ENCODE results near the gene KRTAP10-9.
"Not testable (repeated sequence)": the region's sequence is repeated elsewhere in the genome, so short reads cannot be mapped to it uniquely, and the experiment has no call there.

The KRTAP10-9 gene

DNA sequence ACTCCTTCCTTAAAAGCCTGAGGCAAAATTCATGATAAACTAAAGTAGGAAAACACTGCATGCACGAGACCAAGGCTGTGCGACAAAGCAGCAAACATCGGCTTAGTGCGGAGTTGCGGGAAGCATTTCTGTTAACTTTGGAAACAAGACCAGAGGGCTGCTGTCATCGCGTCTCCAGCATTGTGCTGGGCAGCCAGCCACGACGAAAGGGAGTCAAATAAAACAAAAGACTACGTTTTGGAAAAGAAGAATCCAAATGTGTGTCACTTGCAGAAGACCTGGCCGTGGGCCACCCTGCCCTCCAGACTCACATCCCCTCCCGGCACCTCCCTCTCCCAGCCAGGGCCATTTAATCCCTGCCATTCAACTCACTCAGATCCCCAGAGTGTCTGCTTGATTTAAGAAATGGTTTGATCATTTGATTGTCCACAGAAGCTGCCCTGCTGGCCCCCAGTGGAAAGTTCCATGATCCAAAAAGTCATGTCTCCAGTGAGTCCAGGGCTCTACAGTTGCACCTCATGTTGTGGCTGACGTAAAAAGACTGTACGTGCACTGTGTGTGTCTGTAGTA lies 16.9 kb downstream of the KRTAP10-9 start:
- DNase-seq (ENCODE audit: low spot score) = no peak

DNA sequence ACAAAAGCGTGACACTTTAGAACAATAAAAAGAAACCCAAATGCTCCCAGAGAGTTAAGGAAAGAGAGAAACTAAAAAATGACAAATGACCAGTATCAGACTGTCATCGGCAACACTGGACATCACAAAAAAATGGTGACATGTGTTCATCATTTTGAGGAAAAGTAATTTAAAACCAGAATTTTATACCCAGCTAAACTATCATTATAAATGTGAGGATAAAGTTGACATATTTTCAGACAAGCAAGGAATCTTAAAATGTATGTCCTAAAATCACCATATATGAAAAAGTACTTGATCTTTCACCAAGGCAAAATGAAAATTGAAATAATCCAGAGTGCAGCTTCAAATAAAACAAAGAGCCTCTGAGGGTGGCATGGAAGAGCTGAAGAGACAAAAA lies 18.0 kb downstream of the KRTAP10-9 start:
- DNase-seq (ENCODE audit: low spot score) = no peak

DNA sequence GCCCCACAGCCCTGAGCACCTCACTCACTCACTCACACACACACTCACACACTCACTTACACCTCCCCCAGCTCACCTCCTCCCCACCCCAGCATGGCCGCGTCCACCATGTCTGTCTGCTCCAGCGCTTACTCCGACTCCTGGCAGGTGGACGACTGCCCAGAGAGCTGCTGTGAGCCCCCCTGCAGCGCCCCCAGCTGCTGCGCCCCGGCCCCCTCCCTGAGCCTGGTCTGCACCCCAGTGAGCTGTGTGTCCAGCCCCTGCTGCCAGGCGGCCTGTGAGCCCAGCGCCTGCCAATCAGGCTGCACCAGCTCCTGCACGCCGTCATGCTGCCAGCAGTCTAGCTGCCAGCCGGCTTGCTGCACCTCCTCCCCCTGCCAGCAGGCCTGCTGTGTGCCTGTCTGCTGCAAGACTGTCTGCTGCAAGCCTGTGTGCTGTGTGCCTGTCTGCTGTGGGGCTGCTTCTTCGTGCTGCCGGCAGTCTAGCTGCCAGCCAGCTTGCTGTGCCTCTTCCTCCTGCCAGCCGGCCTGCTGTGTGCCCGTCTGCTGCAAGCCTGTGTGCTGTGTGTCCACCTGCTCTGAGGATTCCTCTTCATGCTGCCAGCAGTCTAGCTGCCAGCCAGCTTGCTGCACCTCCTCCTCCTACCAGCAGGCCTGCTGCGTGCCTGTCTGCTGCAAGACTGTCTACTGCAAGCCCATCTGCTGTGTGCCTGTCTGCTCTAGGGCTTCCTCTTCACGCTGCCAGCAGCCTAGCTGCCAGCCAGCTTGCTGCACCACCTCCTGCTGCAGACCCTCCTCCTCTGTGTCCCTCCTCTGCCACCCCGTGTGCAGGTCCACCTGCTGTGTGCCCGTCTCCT lies 19.7 kb downstream of the KRTAP10-9 start, which contains the start of gene KRTAP10-11:
Gene KRTAP10-11, plus strand, starts transcription at position 49 of the 856 bp plus-strand sequence. Its CDS starts 45 bp downstream, at position 94.
- not testable (repeated sequence) for DNase-seq (ENCODE audit: low spot score)

DNA sequence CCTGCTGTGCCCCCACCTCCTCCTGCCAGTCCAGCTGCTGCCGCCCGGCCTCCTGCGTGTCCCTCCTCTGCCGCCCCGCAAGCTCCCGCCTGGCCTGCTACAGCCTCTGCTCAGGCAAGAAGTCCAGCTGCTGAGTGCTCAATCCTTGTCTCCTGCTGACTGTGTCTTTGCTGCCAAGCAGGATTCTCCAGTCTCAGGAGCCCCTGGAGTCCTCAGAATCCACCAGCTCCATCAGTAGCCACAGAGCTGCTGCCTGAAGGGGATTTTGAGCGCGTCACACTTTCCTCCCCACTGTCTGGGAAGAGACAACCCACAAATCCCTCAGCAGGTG lies 20.3 kb downstream of the KRTAP10-9 start:
- DNase-seq (ENCODE audit: low spot score) = no peak

DNA sequence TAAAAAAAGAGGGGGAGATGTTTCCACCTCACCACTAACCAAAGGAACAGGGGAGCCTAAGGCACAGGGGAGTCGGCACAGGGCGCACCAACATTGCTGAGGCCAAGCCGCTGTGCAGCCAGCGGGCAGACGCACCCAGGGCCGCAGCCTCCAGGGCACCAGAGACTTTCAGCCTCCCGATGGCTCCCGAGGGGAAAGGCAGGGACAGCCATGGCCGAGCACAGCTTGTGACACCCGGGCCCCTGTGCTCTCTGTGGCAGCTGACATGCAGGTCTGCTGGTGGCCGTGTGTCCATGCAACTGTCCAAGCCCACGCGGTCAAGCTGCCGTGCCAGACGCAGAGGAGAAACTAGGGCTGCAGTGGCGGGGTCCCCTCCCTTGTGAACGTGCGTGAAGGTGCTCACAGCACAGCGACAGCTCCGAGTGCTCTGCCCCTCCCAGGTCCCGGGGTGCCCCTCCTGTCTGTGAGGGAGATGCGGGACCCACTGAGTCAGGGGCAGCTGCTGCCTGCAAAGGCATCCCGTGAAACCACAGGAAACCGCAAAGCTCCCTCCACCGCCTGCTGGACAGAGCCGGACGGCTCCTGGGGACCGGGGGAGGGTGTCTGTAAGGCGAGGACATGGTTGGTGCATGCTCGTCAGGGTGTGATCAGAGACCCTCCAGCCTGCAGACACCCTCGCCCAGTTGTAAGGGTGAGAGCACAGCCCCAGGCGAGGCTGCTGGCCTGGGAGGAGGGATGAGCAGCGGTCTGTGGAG lies 21.8 kb downstream of the KRTAP10-9 start:
- DNase-seq (ENCODE audit: low spot score) = no peak

DNA sequence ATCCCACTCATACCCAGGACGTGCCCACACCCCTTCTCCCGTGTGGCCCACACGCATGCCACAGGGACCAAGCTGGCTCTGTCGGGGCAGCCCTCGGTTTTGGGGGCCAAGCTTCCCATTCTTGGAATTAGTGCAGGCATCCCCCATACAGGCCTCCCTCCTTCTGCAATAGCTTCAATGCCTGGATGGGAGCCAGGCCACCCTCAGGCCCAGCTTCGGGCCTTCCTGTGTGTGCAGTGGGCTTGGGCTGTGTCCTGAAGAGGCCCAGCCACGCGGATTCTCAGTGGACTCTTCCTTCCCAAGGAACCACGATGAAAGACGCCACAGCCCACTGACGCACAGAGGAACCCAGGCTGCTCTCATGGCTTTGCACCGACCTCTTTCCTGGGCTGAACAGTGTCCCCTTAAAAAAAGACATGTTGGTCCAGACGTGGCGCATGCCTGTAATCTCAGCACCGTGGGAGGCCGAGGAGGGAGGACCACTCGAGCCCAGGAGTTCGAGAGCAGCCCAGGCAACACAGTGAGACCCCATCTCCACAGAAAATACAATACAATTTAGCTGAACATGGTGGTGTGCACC lies 22.7 kb downstream of the KRTAP10-9 start:
- DNase-seq (ENCODE audit: low spot score) = no peak

DNA sequence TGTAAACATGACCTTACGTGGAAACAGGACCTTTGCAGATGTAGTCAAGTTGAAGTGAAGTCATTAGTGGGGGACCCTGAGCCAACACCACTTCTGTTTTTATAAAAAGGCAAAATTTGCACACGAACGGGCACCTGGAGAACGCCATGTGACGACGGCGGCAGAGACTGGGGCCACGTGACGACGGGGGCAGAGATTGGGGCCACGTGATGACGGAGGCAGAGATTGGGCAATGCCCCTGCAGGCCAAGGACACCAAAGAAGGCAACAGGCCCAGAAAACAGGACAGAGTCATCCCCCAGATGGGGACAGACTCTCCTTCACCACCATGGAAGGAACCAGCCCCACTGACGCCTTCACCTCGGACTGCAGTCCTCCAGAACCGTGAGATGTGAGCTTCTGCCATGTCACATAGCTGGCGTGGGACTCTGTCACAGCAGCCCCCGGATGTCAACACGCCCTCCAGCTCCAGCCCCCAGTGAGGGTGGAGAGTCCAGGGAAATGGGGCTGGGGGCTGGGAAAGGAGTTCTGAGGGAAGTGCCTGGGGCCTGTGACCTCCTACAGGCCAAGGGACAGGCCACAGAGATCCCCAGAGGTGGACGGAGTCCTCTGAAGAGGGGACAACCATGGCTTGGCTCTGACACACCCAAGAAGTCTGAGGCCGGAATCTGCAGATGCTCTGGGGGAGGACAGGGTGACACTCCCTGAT lies 23.5 kb downstream of the KRTAP10-9 start:
- DNase-seq (ENCODE audit: low spot score) = no peak

DNA sequence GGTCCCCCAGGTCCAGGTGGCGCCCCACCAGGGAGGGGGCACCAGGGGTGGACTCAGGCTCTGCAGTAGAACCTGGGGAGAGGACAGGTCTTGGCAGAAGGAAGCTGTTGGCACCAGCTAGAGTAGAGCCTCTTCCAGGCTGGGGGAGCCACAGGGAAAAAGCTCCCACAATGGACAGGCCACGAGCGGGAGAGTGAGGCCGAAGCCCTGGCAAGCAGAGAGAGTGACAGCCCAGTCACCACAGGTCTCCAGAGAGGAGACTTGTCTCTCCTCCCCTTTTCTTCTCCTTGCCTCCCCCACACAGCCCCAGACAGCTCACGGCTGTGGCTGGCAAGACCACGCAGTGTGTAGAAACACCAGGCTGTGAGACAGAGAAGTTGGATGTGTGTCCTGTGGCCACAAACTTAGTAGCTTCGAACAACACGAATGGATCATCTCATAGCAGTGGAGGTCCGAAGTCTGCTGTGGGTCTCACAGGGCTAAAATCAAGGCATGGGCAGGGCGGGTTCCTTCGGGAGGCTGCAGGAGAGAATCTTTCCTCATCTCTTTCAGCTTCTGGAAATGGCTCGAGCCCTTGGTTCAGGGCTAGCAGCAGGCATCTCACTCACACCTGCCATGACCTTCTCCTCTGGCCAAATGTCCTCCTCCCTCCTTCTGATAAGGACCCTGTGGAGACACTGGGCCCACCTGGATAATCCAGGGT lies 24.2 kb downstream of the KRTAP10-9 start:
- no peak for DNase-seq (ENCODE audit: low spot score)

DNA sequence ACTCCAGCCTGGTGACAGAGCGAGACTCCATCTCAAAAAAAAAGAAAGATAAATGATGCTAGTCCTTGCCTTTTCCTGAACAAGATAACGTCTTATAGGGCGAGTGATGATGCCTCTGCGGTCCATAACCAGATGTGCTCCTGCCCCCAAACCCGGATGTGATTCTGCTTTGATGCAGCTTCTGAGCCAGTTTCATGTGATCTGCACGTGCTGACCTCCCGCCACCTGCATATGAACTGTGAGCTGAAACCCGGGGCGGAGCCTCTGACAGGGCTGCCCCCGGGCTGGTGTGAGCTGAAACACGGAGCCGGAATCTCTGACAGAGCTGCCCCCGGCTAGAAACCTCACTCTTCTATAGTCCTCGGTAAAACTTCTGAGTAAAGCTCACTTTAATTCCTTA lies 26.2 kb downstream of the KRTAP10-9 start:
- DNase-seq (ENCODE audit: low spot score) = no peak

DNA sequence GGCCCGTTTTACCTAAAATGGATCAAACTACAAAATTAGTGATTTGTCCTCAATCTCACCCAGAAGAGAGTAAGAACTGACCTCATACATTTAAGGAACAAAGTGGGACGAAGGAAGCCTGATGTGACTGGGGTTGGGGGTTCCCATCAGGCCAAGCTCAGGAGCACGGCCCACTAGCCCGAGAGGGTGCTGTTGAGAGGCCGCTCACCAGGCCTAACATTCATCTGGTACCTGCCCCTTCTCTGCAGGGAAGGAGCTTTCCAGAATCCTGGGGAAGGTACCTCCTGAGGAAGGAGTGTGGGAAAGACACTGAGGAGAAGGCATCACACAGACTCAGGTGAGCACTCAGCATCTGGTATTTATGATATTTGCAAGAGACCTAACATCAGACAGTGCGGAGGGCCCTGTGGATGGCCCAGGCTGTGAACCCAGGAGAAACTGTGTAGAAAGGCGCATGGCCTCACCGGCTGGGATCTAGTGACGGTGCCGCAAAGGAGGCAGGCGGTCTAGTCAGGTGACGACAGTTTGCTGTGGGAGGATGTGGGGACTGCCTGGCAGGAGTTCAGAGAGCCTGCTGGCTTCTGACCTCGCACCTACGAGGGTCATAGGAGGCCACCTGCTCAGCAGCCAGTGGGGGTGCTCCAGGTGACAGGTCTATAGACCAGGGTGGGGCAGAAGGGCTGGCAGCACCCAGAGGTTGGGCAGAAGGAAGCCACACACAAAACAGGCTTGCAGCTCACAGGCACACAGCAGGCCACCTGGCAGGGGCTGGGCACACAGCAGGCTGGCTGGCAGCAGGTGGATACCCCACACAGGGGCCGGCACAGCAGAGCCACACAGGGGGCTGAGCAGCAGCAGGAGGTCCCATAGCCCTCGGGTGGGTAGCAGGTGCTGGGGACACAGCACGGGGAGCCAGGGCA lies 27.0 kb downstream of the KRTAP10-9 start:
- DNase-seq (ENCODE audit: low spot score) = no peak

DNA sequence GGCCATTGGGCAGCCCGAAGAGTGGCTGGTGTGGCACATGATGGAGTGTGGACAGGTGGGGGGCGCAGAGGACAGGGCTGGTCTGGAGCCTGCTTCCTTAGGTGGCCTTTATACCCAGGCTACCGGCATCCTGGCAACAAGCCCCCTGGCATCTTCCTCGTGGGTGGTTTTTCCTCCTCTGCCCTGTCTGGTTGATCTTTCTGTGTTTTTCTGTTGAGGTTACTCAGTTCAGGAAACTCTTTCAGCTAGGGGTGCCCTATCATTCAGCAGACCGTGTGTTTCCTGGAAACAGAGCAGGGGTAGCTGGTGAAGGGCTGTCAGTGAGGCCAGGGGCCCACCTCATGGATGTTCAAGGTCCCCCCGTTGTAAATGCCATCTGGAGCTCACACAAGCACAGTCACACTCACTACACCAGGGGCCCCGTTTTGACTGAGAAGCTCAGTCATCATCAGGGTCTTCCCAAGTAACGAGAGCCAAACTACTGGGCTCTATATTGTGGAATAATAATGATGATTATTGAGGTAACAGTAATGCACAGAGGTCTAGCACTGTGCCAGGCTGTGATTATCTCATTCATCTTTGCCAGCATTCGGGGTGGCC lies 27.8 kb downstream of the KRTAP10-9 start, which contains the start of gene KRTAP12-4:
Gene KRTAP12-4, minus strand, starts transcription at position 84 of the 600 bp plus-strand sequence. Its CDS starts 45 bp downstream, at position 39.
- no peak for DNase-seq (ENCODE audit: low spot score)

DNA sequence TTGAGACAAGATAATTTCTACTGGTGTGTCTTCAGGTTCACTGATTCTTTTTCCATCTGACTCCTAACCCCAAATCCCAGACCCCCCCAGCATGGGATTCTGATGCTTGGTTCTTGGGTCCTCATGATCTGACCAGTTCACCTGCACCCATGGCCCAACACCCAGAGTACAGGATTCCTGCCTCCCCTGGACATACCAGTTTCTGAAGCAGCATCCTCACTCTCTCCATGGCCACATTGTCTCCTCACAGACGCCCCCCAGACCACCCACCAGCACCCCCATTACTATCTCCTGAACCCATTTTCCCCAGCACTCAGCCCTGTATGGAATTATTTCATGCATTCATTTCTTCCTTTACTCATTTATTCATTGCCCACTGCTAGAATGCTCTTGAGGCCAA lies 30.0 kb downstream of the KRTAP10-9 start:
- no peak for DNase-seq (ENCODE audit: low spot score)

DNA sequence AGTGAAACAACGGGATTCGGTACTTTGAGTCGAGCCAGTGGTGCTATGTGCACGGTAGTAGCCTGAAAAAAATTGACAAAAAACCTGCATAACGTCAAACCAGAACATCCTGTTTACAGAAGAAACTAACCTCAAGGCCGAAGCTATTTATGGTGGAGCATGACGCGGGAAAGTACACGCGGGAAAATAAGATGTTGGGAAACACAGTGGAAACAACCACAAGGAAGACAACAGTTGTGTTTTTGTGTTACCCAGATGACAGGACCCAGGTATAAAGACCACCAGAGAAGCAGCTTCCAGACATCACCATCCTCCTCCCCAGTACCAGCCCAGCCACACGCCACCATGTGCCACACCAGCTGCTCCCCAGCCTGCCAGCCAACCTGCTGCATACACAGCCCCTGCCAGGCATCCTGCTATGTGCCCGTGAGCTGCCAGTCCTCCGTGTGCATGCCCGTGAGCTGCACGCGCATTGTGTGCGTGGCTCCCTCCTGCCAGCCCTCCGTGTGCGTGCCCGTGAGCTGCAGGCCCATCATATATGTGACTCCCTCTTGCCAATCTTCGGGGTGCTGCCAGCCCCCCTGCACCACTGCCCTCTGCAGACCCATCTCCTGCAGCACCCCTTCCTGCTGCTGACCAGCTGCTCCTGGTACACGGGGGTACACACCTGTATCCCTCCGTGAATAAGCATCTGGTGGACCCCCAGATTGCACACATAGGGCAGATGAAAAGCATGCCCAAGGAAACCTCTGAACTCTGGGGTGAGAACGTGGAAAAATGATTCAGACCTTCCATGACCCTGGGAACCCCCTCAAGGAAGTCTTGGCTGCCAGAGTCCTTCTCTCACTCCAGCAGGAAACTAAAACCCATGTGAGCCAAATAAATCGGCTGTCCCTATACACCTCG lies 31.0 kb downstream of the KRTAP10-9 start, which contains the start of gene KRTAP12-3:
Gene KRTAP12-3, plus strand, starts transcription at position 298 of the 906 bp plus-strand sequence. Its CDS starts 48 bp downstream, at position 346.
- no peak for DNase-seq (ENCODE audit: low spot score)

DNA sequence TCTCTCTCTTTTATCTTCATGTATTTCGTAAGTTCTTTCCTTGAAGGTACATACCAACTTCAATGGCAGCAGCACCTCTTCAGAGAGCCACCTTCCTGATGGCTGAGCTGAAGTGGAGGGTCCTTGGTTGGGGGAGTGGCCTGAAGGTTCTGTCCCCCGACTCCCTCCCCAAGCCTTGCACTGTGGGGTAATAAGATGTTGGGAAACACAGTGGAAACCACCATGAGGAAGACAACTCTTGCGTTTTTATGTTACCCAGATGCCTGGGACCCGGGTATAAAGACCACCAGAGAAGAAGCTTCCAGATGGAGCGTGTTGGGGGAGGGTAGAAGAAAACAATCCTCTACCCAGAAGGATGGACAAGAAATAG lies 31.6 kb downstream of the KRTAP10-9 start:
- no peak for DNase-seq (ENCODE audit: low spot score)

DNA sequence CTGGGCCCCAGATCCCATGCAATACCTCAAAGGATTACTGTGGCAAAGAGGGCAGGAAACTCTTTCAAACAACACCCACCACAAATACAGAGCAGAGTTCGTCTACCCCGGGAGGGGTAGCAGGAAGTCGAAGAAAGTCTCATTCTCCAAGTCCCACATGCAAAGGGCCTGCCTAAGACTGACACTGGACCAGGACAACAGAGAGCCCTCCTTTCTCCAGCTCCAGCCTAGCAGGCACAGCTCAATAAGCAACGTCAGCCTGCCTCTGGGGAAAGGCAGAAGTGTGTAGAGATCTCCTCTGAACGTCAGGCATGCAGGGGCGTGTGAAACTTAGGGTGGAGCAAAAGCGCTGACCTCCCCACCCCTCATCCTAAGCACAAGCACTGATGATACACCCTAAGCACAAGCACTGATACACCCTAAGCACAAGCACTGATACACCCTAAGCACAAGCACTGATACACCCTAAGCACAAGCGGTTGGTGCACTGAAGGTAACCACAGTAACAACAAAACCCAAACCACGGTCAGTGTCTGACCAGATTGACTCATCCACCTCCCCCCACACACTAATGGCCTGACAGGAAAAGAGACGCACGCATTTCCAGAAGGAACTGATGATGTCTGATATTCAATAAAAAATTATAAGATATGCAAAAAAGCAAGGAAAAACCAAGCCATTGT lies 32.2 kb downstream of the KRTAP10-9 start:
- DNase-seq (ENCODE audit: low spot score) = no peak

DNA sequence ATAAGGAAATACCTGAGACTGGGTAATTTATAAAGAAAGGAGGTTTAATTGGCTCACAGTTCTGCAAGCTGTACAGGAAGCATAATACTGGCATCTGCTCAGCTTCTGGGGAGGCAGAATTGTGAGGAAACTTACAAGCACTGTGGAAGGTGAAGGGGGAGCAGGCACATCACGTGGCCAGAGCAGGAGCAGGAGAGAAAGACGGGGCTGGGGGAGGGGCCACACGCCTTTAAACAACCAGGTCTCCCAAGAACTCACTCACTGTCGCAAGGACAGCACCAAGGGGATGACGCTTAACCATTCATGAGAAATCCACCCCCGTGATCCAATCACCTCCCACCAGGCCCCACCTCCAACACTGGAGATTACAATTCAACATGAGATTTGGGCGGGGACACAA lies 34.7 kb downstream of the KRTAP10-9 start:
- not testable (repeated sequence) for DNase-seq (ENCODE audit: low spot score)

DNA sequence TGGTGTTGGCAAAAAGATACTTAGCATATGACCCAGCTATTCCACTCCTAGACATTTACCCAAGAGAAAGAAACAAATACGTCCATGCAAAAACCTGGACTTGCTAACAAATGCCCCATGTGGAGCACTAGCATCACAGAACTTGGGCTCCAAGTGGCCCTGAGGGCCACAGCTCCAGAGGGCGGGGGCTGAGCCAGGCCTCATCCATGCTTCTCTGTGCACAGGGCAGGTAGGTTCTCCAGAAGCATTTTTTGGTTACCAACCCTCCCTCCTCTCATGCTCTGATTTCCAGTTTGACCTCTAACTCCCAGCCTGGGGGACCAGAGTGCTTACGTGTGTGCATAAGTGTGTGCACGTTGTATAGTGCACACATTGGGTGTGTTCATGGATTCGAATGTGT lies 37.8 kb downstream of the KRTAP10-9 start:
- DNase-seq (ENCODE audit: low spot score) = no peak
